ENCODE results near the gene C7orf33.
"Not testable (repeated sequence)": the region's sequence is repeated elsewhere in the genome, so short reads cannot be mapped to it uniquely, and the experiment has no call there.

C7orf33 gene

GRCh38 chr7:148563583-148564274 is 26.8 kb upstream of the C7orf33 start:
- H3K27me3 ChIP-seq (replicated peaks; ENCODE audit: control insufficient read depth, insufficient read depth, low read length), result no peaks in the 10 kb centered on the region
- H3K4me3 ChIP-seq (ENCODE audit: low read length), result peak overlapping the region; percentile 67
- no peak for DNase-seq (ENCODE audit: low read depth)
- H3K9ac ChIP-seq (ENCODE audit: low read length), result peak overlapping the region; percentile 53
- no peaks in the 10 kb centered on the region for H3K36me3 ChIP-seq (ENCODE audit: control insufficient read depth, insufficient read depth, low read length, severe bottlenecking)
- peaks cover 6% of the 10 kb centered on the region for H3K4me1 ChIP-seq (ENCODE audit: control insufficient read depth, insufficient read depth, low read length)
- no peaks in the 10 kb centered on the region for H3K9me3 ChIP-seq (ENCODE audit: control insufficient read depth, low read length)

- H3K9ac ChIP-seq (ENCODE audit: low read length), result peak overlapping the region; percentile 53
- peak overlapping the region; percentile 67 for H3K4me3 ChIP-seq (ENCODE audit: low read length)
- H3K4me1 ChIP-seq (ENCODE audit: control insufficient read depth, insufficient read depth, low read length); H3K9me3 ChIP-seq (ENCODE audit: control insufficient read depth, low read length); H3K27me3 ChIP-seq (replicated peaks; ENCODE audit: control insufficient read depth, insufficient read depth, low read length); H3K36me3 ChIP-seq (ENCODE audit: control insufficient read depth, insufficient read depth, low read length, severe bottlenecking): not testable (repeated sequence)
- peak; percentile 30 for DNase-seq (ENCODE audit: low read depth)
Measured at GRCh38 chr7:148564275-148564951, 26.2 kb upstream of the C7orf33 start.

- DNase-seq (ENCODE audit: low read depth), result no peak
- H3K9ac ChIP-seq (ENCODE audit: low read length), result no peak overlapping the region
- no peaks in the 10 kb centered on the region for H3K36me3 ChIP-seq (ENCODE audit: control insufficient read depth, insufficient read depth, low read length, severe bottlenecking)
- H3K9me3 ChIP-seq (ENCODE audit: control insufficient read depth, low read length), result no peaks in the 10 kb centered on the region
- H3K4me3 ChIP-seq (ENCODE audit: low read length), result no peak overlapping the region
- H3K4me1 ChIP-seq (ENCODE audit: control insufficient read depth, insufficient read depth, low read length), result peaks cover 6% of the 10 kb centered on the region
- H3K27me3 ChIP-seq (replicated peaks; ENCODE audit: control insufficient read depth, insufficient read depth, low read length), result no peaks in the 10 kb centered on the region
Measured at GRCh38 chr7:148566736-148567135, 23.8 kb upstream of the C7orf33 start.

GRCh38 chr7:148567524-148567923 is 23.0 kb upstream of the C7orf33 start:
- H3K4me3 ChIP-seq (ENCODE audit: low read length), result no peak overlapping the region
- no peak for DNase-seq (ENCODE audit: low read depth)
- H3K27me3 ChIP-seq (replicated peaks; ENCODE audit: control insufficient read depth, insufficient read depth, low read length), result no peaks in the 10 kb centered on the region

GRCh38 chr7:148570510-148570909 is 20.1 kb upstream of the C7orf33 start:
- no peaks in the 10 kb centered on the region for H3K27me3 ChIP-seq (replicated peaks; ENCODE audit: control insufficient read depth, insufficient read depth, low read length)

More at GRCh38 chr7:148567524-148567923, 23.0 kb upstream of the C7orf33 start:
- Histone ChIP-seq H3K4me1 (ENCODE audit: control insufficient read depth, insufficient read depth, low read length) (peaks cover 6% of the 10 kb centered on the region), H3K9me3 (ENCODE audit: control insufficient read depth, low read length) (no peaks in the 10 kb centered on the region), H3K9ac (ENCODE audit: low read length) (no peak overlapping the region), H3K36me3 (ENCODE audit: control insufficient read depth, insufficient read depth, low read length, severe bottlenecking) (no peaks in the 10 kb centered on the region)

GRCh38 chr7:148570973-148571372 is 19.6 kb upstream of the C7orf33 start:
- H3K9ac ChIP-seq (ENCODE audit: low read length); DNase-seq (ENCODE audit: low read depth); H3K9me3 ChIP-seq (ENCODE audit: control insufficient read depth, low read length); H3K4me1 ChIP-seq (ENCODE audit: control insufficient read depth, insufficient read depth, low read length); H3K36me3 ChIP-seq (ENCODE audit: control insufficient read depth, insufficient read depth, low read length, severe bottlenecking); H3K4me3 ChIP-seq (ENCODE audit: low read length); H3K27me3 ChIP-seq (replicated peaks; ENCODE audit: control insufficient read depth, insufficient read depth, low read length): not testable (repeated sequence)

More at GRCh38 chr7:148570510-148570909, 20.1 kb upstream of the C7orf33 start:
- no peaks in the 10 kb centered on the region for H3K36me3 ChIP-seq (ENCODE audit: control insufficient read depth, insufficient read depth, low read length, severe bottlenecking)
- no peak overlapping the region for H3K4me3 ChIP-seq (ENCODE audit: low read length)
- H3K9me3 ChIP-seq (ENCODE audit: control insufficient read depth, low read length), result no peaks in the 10 kb centered on the region
- H3K4me1 ChIP-seq (ENCODE audit: control insufficient read depth, insufficient read depth, low read length), result no peaks in the 10 kb centered on the region
- no peak overlapping the region for H3K9ac ChIP-seq (ENCODE audit: low read length)
- no peak for DNase-seq (ENCODE audit: low read depth)

GRCh38 chr7:148571381-148571780 is 19.2 kb upstream of the C7orf33 start:
- Histone ChIP-seq H3K36me3 (ENCODE audit: control insufficient read depth, insufficient read depth, low read length, severe bottlenecking) (no peaks in the 10 kb centered on the region), H3K9me3 (ENCODE audit: control insufficient read depth, low read length) (no peaks in the 10 kb centered on the region), H3K4me1 (ENCODE audit: control insufficient read depth, insufficient read depth, low read length) (no peaks in the 10 kb centered on the region), H3K9ac (ENCODE audit: low read length) (no peak overlapping the region), H3K4me3 (ENCODE audit: low read length) (no peak overlapping the region), H3K27me3 (replicated peaks; ENCODE audit: control insufficient read depth, insufficient read depth, low read length) (no peaks in the 10 kb centered on the region)
- DNase-seq (ENCODE audit: low read depth), result no peak

- Histone ChIP-seq H3K27me3 (replicated peaks; ENCODE audit: control insufficient read depth, insufficient read depth, low read length) (no peaks in the 10 kb centered on the region), H3K9ac (ENCODE audit: low read length) (no peak overlapping the region), H3K36me3 (ENCODE audit: control insufficient read depth, insufficient read depth, low read length, severe bottlenecking) (no peaks in the 10 kb centered on the region), H3K4me1 (ENCODE audit: control insufficient read depth, insufficient read depth, low read length) (no peaks in the 10 kb centered on the region), H3K4me3 (ENCODE audit: low read length) (no peak overlapping the region), H3K9me3 (ENCODE audit: control insufficient read depth, low read length) (no peaks in the 10 kb centered on the region)
- no peak for DNase-seq (ENCODE audit: low read depth)
Measured at GRCh38 chr7:148572067-148572522, 18.5 kb upstream of the C7orf33 start.

- not testable (repeated sequence) for H3K9ac ChIP-seq (ENCODE audit: low read length); H3K4me1 ChIP-seq (ENCODE audit: control insufficient read depth, insufficient read depth, low read length); H3K4me3 ChIP-seq (ENCODE audit: low read length); H3K9me3 ChIP-seq (ENCODE audit: control insufficient read depth, low read length); H3K27me3 ChIP-seq (replicated peaks; ENCODE audit: control insufficient read depth, insufficient read depth, low read length); DNase-seq (ENCODE audit: low read depth); H3K36me3 ChIP-seq (ENCODE audit: control insufficient read depth, insufficient read depth, low read length, severe bottlenecking)
Measured at GRCh38 chr7:148573581-148573980, 17.0 kb upstream of the C7orf33 start.

GRCh38 chr7:148575640-148576411 is 14.7 kb upstream of the C7orf33 start:
- no peaks in the 10 kb centered on the region for H3K36me3 ChIP-seq (ENCODE audit: control insufficient read depth, insufficient read depth, low read length, severe bottlenecking)
- no peak overlapping the region for H3K4me3 ChIP-seq (ENCODE audit: low read length)
- H3K9ac ChIP-seq (ENCODE audit: low read length), result no peak overlapping the region
- no peaks in the 10 kb centered on the region for H3K4me1 ChIP-seq (ENCODE audit: control insufficient read depth, insufficient read depth, low read length)
- peak; percentile 89 for DNase-seq (ENCODE audit: low read depth)
- no peaks in the 10 kb centered on the region for H3K9me3 ChIP-seq (ENCODE audit: control insufficient read depth, low read length)
- no peaks in the 10 kb centered on the region for H3K27me3 ChIP-seq (replicated peaks; ENCODE audit: control insufficient read depth, insufficient read depth, low read length)

GRCh38 chr7:148579366-148579765 is 11.2 kb upstream of the C7orf33 start:
- no peak for DNase-seq (ENCODE audit: low read depth)
- no peak overlapping the region for H3K4me3 ChIP-seq (ENCODE audit: low read length)
- H3K36me3 ChIP-seq (ENCODE audit: control insufficient read depth, insufficient read depth, low read length, severe bottlenecking), result no peaks in the 10 kb centered on the region
- H3K9ac ChIP-seq (ENCODE audit: low read length), result no peak overlapping the region
- H3K4me1 ChIP-seq (ENCODE audit: control insufficient read depth, insufficient read depth, low read length), result no peaks in the 10 kb centered on the region
- no peaks in the 10 kb centered on the region for H3K27me3 ChIP-seq (replicated peaks; ENCODE audit: control insufficient read depth, insufficient read depth, low read length)
- no peaks in the 10 kb centered on the region for H3K9me3 ChIP-seq (ENCODE audit: control insufficient read depth, low read length)

All from adipocyte (in vitro differentiated cells).